GM19372 (cell line): ENCODE measurements around the gene FXYD2.

ENCODE experiments used
- ATAC-seq: cut with Tn5 transposase; IDR thresholded peaks from one replicate; pipeline ENCODE4 v1.9.1; 2021; ENCODE audit warnings: mild to moderate bottlenecking, low read depth, moderate library complexity; ENCODE audit not compliant: unreplicated experiment

FXYD2 gene

DNA sequence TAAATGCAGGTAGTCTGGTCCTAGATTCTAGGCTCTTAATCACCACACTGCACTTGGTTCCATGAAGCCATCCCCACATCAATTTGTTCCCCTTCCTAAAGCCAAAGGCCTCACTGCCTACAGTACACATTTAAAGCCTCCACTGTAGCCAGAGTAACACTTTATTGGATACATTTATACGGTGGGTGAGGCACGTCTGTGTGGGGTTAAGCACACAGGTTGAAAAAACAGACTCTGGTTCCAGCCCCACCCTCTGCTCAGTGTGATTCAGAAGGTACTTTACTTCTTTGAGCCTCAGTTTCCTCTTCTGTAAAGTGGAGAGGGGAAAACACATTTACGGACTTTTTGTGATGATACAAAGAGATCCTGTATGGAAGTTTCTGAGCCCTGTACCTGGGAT, 50.0 kb downstream of the FXYD2 start:
- no peak for ATAC-seq

- ATAC-seq = no peak
Measured at GRCh38 chr11:117772360-117772759, 52.2 kb downstream of the FXYD2 start.

DNA sequence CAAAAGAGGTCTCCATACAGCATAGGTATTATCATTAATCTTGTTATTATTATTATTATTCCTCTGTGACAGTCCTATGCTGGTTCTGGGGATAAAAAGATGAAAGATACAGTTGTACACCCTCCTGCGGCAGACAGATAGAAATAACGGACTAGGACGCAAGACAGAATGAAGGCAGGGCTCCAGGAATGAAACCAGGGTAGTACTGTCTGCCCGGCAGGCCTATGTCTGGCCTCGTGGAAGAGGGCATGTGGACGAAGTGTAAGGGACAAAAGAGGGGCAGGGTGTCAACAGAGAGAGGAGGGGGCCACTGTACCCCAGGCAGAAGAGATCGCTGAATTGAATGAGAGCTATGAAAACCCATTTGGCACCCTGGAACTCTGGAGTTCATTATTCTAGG, 52.7 kb downstream of the FXYD2 start:
- ATAC-seq = no peak

GRCh38 chr11:117771197-117771596, 53.3 kb downstream of the FXYD2 start:
- ATAC-seq = no peak

DNA sequence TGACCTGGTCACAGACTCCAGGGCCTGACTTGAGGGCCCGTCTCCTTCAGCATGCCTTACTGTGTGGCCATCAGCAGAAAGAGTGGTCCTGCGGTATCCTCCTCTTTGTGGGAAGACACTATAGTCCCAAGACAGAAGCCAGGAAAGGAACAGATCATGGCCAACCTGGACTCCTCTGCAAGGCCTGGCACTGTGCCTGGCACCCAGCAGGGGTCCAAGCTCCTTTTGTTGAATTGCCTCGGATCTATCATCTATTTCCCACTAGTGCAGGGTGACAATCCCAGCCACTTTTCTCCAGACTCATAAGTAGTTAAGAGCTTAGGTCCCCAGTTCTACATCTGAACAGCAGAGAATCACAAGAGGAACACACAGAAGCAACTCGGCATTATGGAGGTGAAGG, 54.5 kb downstream of the FXYD2 start:
- ATAC-seq = no peak
